Stimulated activated CD4-positive, alpha-beta T cell treated with anti-CD3 and anti-CD28 coated beads, TNF-alpha, amount 100 ng/mL, for 48 hours (primary cell): ENCODE results near the gene DNAH7.

ENCODE experiments used
- DNase-seq, 3 donors: peaks; one replicate each; pipeline ENCODE4 v3.0.0-alpha.2; 2020; ENCODE audit warnings: low read depth in 3 of 3

Gene DNAH7

DNA sequence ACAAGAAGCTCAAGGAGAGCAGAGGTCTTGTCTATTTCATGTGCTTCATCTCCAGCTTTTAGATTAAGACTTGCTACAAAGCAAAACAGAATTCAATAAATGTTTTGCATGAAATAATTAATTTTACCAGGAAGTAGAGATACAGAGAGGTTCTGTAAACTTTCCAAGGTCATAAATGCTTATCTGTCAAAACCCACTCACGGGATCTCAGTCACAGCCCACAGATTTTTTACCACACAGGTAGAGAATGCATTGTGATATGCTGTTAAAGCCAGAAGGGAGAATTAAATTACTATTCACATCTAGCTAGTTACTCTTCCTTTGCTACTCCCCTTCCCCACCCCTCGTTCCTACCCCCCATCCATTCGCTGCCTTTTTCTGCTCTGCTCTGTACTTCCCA, 205.5 kb downstream of the DNAH7 start:
- DNase-seq = no peak

DNA sequence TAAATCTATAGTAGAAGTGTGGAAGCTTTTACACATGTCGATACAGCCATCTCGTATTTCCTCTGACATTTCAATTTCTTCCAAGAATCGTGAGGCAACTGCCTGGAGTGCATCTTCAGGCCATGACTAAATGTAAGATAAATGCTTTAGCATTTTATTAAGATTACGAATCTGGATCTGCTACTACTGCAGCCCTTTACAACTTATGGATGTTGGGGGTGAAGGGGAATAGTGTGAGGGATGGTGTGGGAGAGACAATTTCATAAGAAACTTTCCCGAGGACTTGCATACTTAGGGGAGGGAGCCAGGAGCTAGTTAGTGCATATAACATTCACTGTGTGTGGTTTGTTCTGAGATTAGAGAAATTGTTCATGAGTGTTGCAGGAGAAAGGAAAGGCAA, 206.8 kb downstream of the DNAH7 start:
- no peak for DNase-seq

DNA sequence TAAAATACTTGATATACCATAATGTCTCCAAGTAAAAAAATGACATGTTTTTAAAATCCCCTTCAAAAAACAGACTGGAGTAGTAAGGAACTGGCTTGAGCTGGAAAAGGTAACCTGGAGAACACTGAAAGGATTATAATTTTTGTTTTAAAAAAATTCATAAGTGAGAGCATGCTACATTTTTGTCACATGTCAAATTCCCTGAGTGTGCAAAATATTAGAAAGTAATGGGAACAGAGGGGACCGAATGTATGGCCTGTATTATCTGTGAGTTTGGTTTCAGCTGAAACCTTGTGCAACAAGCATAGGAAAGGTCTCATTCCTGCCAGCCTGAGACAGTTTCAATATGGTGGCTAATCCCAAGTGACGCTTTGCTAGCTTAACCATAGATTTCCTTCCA, 209.1 kb downstream of the DNAH7 start:
- no peak for DNase-seq

DNA sequence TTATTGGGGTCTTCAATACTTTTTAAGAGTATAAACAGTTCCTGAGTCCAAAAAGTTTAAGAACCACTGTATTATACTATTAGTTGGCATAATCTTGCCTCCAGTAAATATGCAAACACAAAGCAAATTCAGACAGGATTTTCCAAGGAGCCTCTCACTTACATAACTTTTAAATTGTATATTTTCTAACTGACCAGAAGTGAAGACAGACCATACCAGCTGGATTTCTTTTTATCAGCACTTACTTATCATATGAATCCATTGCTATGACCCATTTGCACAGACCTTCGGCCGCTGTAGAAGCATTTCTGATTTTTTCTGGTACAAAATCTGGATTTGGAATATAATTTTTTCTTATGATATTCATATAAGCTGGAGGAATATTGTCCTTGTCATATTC, 211.5 kb downstream of the DNAH7 start:
- DNase-seq = no peak

DNA sequence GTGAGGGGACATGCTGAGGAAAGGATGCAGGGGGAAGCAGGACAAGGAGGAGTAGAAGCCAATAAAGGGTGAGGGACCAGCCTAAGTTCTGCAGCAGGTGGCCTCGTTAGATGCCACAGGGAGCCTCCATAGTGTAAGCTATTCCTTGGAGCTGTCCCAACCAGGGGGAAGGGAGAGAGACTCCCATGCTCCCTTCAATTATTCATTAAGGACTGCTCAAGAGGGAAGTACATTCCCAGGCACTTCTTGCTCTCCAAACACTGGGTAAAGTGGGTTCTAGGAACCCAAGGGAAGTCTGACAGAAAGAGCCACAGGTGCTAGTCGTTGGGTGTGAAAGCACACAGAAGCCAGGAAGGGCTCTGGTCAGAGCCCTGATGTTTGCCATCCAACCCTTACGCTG, 217.9 kb downstream of the DNAH7 start:
- DNase-seq = no peak

DNA sequence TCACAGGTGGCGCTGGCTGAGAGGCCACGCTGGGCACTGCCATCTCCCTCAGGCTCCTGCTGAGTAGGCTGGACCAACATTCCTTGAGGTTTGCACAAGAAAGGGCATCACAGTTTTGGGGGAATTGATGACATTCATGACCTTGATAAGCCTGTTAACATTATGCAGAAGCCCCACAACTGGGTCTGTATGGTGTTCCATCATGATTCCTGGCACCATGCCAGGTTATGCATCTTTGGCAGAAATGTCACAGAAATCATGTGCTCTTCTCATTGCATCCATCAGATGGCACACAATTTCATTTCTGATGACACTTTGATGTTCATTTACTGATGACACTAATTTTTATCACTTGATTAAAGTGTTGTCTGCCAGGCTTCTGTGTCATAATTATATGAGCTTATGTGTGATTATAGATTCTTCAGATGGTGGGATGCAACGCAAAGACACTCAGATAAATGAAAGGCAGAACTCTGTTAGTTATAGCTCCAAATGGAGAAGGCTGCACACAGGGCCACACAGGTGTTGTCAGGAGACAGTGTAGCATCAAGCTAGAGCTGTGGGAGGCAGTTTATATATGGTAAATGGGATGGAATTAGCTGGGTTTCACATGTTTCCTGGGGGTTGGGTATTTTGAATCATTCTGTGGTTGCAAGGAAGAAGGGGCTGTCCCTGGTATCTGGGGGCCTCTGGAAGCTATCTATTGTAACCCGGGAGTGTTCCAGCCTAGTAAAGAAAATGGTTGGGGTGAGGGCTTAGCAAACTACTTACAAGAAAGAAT, 220.3 kb downstream of the DNAH7 start:
- DNase-seq = no peak

DNA sequence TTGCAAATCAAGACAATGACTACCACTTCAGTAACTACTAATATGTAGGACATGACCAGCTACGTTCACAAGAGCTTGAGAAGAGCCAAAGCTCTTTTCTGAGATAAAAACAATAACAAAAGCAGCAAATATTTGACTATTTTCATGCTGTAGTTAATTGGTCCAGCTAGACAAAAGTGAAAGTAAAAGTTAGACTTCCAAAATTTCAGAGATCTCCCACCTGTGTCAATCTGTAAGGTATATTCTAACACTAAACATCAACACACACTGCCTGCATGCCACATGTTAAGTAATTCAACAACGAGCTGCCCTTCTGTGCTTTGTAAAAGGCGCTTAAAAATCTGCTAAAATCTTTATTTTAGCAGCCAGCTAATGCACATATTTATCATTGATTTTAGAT, 225.7 kb downstream of the DNAH7 start:
- DNase-seq = no peak

DNA sequence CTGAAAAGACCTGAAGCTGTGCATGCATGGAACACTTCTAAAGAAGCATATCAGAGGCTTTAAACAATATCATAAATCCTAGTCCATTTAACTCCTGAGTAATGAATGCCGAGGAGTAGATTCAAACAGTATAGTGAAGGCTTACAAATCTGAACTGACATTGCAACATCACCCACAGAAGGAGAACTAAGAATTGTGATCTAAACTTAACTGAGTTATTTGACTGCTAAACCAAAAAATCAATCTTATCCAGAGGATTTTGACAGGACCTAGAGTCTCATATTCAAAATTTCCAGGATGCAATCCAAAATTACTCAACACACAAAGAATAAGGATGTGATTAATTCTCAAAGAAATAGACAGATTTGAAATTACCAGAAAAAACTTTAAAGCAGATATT, 230.6 kb downstream of the DNAH7 start:
- no peak for DNase-seq

DNA sequence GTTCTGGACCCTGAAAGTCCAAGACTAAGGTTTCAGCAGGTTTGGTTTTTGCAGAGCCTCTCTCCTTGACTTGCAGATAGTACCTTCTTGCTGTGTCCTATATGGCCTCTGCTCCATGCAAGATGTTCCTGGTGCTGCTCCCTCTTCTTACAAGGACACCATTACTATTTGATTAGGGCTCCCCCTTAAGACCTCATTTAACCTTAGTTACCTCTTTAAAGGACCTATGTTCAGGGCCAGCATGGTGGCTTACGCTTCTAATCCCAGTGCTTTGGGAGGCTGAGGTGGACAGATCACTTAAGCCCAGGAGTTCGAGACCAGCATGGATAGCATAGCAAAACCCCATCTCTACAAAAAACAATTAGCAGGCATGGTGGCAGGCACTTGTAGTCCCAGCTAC, 232.6 kb downstream of the DNAH7 start:
- no peak for DNase-seq

DNA sequence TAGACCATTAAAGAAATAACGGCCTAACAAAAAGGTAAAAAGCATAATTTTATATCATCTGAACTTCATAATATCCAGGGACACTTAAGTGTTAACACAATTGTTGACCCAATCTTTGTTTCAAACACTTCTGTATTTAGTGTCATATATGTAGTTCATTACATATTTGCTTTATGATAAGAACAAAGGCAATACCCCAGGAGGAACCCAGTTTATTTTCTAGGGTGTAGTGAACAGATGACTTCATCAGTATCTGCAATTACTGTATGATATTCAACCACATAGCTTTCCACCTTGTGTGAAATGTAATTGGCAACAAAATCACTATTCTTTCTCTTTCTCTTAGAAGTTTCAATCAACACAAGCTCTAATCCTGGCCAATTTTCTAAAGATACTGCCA, 233.8 kb downstream of the DNAH7 start:
- DNase-seq = no peak

DNA sequence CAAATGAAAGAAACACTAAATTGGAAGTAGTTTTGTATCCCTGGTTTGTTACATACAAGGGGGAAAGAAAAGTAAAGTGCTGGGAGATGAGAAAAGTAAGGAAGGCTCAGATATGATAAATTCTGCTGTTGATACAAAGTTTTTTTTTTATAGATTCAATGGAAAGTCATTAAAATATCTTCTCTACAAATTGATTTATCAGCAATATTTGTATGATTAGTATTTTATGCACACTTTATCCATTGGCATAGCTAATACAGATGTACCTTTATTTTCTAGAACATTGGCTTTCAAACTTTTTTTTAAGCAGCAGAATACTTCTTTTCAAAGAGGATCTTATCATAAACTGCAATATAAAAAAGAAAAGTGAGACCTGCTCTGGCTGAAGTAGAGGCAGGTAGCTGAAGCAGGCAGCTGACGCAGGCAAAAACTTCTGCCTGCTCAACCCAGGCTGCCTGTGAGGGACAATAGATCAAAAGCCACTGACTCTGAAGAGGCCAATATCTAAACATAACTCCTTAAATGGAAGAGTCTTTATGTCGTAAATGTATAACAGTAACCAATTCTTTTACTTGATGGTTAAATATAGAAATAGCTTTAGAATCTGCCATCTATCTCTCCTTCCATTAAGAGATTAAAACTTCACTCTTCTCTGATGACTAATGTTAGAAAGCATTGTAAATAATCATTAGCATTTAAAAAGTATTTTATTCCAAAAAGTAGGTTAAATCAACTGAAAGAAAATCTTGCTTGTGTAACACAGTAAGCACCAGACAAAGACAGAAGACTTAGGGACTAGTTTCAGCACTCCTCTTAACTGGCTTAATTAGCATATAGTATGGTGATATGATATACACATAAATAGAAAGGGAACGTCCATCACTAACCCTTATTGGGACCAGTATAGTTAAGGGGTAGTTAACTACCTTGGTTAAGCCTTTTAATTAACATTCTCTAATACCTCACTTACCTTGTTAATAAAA, 237.4 kb downstream of the DNAH7 start:
- no peak for DNase-seq

DNA sequence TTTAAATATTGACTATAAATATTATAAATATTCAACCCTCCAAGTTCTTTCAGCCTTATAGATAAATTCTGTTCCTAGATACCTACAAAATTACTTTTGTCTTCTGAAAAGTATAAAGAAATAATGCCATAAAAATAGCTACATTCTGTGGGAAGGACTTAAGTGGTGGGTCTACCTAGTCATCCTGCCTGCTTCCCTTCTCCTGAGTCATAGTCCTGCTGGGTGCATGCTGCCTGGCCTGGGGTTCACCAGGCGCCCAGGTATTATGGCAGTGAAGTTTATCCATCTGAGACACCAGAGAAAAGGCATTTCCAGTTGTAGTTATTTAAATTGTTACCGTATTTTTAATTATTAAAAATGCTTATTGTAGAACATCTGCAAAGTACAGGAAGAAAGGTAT, 244.2 kb downstream of the DNAH7 start:
- no peak for DNase-seq

DNA sequence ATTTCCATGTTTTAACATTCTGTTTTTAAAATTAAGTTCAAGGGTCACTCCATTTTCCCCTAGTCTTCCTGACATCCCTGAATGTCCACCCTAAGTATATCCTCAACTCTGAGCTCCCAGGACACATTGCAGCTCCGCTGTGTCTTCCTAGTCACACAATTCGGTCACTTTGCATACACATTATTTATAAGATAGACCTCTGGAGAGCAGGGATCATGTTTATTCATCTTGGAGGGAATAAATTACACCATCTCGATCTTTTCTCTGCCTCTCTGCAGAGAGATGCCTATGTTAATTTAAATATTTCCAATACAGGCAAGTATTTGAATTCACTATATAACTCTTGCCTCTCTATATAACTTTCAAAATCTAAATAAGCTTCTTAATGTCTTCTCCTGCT, 245.4 kb downstream of the DNAH7 start:
- DNase-seq = no peak

DNA sequence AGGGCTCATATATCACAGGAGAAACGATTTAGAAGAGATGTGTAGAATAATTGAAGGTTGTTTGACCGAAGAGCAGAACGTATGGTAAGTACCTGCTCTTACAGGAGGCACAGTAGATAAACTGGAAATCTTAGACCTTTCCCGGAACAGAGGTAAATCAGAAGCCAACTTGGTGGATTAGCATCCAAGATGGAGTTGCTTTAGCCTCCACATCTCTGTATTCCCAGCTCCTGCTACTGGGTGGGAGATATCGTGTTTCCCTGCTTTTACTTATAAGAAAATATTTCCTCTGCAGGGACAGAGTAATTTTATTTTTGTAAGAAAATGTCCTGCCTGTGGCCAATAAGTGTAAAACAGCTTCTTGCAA, 247.1 kb downstream of the DNAH7 start:
- no peak for DNase-seq

DNA sequence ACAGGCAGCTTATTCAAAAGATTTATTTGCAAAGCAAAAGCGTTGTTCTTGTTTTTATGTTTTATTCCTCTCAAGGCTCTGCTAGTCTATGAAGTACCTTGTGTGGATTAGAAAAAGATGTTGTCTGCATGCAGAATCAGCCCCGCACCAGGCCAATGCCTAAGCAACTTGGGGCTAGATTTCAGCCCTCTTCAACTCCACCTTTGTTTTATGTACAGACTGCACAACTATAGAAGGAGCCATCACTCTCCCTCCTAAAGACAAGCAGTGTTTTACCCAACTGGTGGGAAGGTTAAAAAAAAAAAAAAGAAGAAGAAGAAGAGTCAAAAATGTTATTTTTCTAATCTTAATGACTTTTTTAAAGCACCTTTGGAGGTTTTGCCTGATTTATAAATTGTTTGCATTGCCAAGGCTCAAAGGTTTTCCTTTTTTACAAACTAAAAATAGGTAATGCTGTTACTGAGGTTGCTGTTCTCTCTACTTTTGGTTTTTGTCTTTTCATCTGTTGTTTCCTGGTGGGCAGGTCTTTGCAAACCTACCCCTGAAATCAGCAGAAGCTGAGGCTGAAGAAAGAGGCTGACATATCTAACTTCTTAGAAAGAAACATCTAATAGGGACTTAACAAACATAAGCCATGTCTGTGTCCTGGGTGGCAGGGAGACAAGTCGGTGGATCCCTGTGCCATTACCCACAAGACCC, 247.6 kb downstream of the DNAH7 start:
- no peak for DNase-seq

DNA sequence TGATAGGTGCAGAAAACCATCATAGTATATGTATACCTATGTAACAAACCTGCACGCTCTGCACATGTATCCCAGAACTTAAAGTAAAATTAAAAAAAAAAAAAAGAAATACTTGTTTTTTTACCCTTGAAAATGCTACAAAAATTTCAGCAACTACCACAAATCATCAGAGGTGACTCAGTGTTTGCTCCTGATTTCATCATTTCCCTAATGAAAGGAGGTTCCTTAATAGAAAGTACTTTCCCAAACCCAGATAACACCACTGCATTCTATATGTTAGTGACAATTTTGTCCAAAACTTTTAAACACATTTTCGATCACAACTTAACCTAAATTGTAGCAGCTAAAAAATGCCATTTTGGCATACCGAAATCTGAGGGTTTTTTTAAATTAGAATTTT, 248.3 kb downstream of the DNAH7 start:
- DNase-seq = no peak

DNA sequence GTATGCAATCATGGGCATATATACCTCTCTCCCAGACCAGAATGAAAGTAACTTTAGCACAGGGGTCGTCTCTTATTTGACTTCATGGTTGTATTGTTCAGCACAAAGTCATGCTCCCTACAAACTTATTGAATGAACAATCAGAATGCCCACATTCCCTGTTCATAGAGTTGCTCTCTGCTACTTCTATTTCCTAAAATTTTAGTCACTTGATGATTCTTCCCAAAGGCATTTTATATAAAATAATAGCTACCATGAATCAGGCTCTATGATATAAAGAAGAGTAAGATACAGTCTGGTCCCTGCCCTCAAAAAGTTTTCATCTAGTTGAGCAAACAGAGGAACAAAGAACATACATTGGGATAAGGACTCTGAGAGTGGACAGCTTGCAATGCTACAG, 249.4 kb downstream of the DNAH7 start:
- DNase-seq = no peak

DNA sequence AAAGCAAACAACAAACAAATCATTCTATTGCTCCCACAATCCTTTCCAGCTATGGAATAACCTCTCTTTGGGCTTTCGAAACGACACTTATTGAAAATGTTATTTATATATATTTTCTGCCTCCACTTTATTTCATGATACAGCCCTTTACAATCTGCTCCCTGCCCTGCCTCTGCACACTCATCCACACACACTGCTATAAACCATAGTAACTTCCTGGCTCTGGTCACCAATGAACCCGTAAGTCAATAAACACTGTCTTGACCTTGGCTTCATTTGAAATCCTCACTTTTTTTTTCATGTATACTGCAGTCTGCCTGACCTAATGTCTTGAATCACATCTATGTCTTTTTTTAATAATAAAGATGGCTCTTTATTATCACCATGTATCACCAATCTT, 250.1 kb downstream of the DNAH7 start:
- no peak for DNase-seq

DNA sequence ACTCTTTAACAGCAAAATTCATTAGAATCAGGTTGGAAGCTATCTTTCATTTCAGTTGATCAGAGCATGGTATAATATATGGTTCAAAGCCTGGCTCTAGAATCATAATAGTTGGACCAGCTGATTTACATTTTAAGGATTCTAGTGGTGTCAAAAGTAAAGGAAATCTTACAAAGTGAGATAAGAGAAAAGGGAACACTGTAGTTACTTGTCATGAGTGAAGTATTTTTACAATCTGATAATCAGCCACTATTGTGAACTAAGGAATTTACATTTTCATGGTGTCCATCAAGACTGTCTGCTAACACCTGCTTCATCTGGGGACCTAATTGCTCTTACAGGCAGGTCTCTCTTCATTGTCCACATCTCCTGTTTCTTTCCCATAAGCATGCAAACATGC, 250.5 kb downstream of the DNAH7 start:
- no peak for DNase-seq

DNA sequence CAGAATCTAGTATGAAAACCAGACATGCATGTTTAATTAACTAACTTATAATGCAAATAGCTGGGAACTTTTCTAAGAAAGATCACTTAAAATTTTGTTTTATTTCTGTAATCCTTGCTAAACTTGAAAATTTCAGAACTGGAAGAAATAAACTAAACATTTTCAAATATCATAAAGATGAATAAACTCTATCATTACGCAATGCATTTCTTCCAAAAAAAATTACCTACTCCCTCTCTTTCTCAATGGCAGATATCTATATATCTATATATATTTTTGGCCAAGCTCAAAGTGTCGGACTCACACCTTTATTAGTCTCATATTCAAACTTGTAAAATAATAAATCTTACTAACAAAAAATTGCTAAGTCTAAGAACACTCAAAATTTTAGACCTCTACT, 253.6 kb downstream of the DNAH7 start:
- DNase-seq = no peak

DNA sequence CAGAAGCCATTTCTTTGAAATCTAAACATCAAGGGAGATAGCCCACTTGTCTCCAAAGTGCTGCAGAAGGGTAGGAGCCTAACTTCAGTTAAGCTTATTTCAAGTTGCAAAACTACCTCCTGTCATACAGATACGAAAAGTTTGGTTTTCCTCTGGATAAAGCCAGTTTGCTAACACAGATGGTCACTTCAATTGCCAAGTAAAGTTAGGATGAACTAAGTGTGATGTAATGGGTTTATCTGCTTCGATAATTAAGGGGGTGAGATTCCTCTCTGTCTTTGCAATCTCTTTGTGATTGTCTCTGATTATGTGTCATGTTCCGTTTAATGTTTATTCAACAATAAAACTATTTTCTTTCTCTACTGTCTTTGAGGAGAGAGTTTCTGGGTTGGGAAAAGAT, 255.2 kb downstream of the DNAH7 start:
- DNase-seq = no peak

DNA sequence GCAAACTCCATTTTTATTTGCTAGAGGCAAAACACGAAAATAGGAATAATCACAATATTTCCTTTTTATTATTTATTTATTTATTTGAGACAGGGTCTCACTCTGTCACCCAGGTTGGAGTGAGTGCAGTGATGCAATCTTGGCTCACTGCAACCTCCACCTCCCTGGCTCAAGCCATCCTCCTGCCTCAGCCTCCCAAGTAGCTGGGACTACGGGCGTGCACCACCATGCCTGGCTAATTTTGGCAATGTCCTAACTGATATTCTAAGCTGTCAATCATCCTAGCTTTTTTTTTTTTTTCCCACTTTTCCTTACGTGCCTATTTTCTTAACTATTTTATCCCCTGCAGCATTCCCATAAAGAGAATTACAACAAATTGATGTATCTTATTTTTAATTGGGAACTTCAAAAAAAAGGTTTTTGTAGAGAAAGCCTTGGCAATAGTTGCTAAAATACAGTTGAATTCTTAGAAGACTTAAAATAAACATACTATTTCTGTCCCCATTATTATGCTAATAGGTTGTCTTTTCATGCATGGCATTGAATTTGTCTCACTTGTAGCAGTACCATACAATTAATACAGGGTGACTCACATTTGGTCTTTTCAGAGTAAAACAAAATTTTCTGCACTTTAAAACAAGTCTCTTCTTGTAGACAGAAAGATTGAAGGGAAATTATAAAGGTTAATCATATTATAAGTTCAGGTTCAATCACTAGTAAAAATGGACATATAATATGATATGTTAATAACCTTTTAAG, 258.1 kb downstream of the DNAH7 start:
- no peak for DNase-seq
